HFFc6 (cell line): ENCODE data around the gene PNMA6F. TPM values are rescaled to one million over a fixed set of nuclear protein-coding genes. Genes with fewer than 3 reads are reported as not detected.

Source experiments
- DNase-seq: peaks from one replicate; pipeline ENCODE4 v3.0.0-alpha.2; 2018
- H3K27ac Mint-ChIP-seq: 2 replicates; pipeline ENCODE4 v1.8.0; 2020; ENCODE audit warnings: mild to moderate bottlenecking, mixed read lengths
- H3K27me3 Mint-ChIP-seq: 2 replicates; pipeline ENCODE4 v1.8.0; 2021; ENCODE audit warnings: mild to moderate bottlenecking, moderate library complexity, mixed read lengths; ENCODE audit not compliant: insufficient read depth
- H3K36me3 Mint-ChIP-seq: 2 replicates; pipeline ENCODE4 v1.8.0; 2021; ENCODE audit warnings: low read depth, mixed read lengths
- H3K4me1 Mint-ChIP-seq: 2 replicates; pipeline ENCODE4 v1.8.0; 2020; ENCODE audit warnings: low read depth, mixed read lengths
- H3K4me3 Mint-ChIP-seq: 2 replicates; pipeline ENCODE4 v1.8.0; 2020; ENCODE audit warnings: mild to moderate bottlenecking, moderate library complexity, mixed read lengths
- H3K9me3 Mint-ChIP-seq: 2 replicates; pipeline ENCODE4 v1.8.0; 2020; ENCODE audit warnings: mild to moderate bottlenecking, mixed read lengths
- CTCF ChIP-seq: fragments of 200-600 bp; sonication (generic); IDR thresholded peaks from 2 replicates; pipeline ENCODE4 v1.5.0; 2021; ENCODE audit warnings: antibody characterized with exemption, mild to moderate bottlenecking
- long read RNA-seq: library from polyadenylated mRNA; unstranded; transcript quantifications from one replicate; pipeline ENCODE4 v2.0.0, GENCODE V29; 2019
- total RNA-seq, 6 experiments: library from RNA; stranded (reverse); fragmentation: NEBNext Ultra II Directional; extraction: Animal tissue kit (Norgen Biotek cat#: 25700); gene quantifications; 2 replicates in 1 of 6; 3 replicates in 5 of 6; pipeline ENCODE4 v1.2.3, GENCODE V29; 2021

PNMA6F gene
- total RNA-seq: not detected
- long read RNA-seq: 0 reads

DNA sequence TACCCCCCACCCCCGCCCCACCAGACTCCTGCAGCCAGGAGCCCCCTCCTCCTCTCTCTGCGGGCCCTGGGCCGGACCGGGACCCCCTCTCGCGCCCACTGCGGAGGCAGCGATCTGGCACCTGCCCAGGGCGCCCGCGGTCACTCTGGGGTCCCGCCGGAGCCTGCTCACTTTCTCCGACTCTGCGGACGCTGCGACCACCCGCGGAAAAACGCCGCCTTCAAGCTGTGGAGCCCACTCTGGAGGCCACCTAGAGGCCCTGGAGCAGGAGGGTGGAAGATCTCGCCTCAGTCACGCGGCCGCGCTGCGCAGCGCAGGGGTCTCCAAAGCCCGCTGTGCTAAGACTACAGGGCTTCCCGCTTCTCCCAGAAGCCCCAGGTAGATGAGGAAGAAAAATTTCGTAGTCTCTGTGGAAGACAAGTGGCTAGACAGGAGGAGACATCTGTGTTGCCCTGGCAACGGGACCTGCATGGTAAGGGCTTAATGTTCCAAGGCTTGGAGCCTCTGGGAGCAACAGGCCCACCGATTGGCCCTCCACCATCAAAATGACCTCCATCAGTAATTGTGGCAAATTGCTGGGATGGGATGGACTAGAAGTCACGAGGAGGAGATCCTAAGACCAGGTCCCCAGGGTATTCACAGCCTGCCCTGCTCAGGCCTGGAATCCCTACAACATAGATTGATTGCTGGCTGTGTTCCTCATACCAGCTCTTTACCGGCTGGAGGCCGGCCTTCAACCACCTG lies at the start of gene PNMA6F:
Gene PNMA6F, minus strand, starts transcription at position 387 of the 744 bp plus-strand sequence. CDS start 1,093 bp downstream, outside the sequence.
- Mint-ChIP-seq H3K4me1 (no peaks in the 10 kb centered on the region), H3K27me3 (peaks cover 9% of the 10 kb centered on the region), H3K36me3 (no peaks in the 10 kb centered on the region), H3K9me3 (0 out of 2 replicates have a peak, but pooled peaks cover 3% of the 10 kb centered on the region), H3K4me3 (no peak within 1 kb of the TSS), H3K27ac (no peak within 1 kb of the TSS)
- TF ChIP-seq CTCF: no peak
- DNase-seq: no peak

DNA sequence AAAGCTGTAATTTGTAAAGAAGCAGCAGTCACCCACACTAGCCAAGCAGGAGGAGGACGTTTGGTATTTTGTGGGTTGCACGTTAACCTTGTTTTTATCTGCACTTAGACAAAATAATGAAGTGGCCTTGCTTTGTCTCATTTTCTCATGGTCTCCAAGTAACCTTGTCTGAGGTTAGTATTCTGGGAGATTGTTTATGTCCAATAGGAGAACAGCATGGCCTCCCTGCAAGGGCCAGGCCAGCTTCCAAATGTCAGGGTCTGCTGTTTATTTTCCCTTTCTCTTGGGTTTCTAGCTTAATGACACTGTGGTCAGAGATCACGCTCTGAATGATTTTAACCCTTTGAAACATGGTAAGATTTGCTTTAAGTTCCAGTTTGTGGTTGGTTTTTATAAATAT lies 49.7 kb upstream of the PNMA6F start:
- peaks cover 9% of the 10 kb centered on the region for H3K4me1 Mint-ChIP-seq
- no peak overlapping the region; the same call in 1 of the 2 replicates for H3K27ac Mint-ChIP-seq
- no peak overlapping the region for H3K4me3 Mint-ChIP-seq
- no peaks in the 10 kb centered on the region for H3K9me3 Mint-ChIP-seq
- no peak for DNase-seq
- no peaks in the 10 kb centered on the region for H3K36me3 Mint-ChIP-seq
- TF ChIP-seq CTCF: no peak
- peaks cover 3% of the 10 kb centered on the region; the same call in 1 of the 2 replicates for H3K27me3 Mint-ChIP-seq

- H3K4me1 Mint-ChIP-seq: peaks cover 9% of the 10 kb centered on the region
- no peaks in the 10 kb centered on the region for H3K36me3 Mint-ChIP-seq
- no peaks in the 10 kb centered on the region for H3K9me3 Mint-ChIP-seq
- no peak for DNase-seq
- H3K27ac Mint-ChIP-seq: no peak overlapping the region
- no peak for TF ChIP-seq CTCF
- H3K27me3 Mint-ChIP-seq: peaks cover 3% of the 10 kb centered on the region; the same call in 1 of the 2 replicates
- no peak overlapping the region for H3K4me3 Mint-ChIP-seq
Observed at GRCh38 chrX:153370293-153371055, 48.9 kb upstream of the PNMA6F start.

- H3K9me3 Mint-ChIP-seq: no peaks in the 10 kb centered on the region
- no peak overlapping the region for H3K27ac Mint-ChIP-seq
- no peak for DNase-seq
- H3K27me3 Mint-ChIP-seq: no peaks in the 10 kb centered on the region; the same call in 1 of the 2 replicates
- no peak for TF ChIP-seq CTCF
- H3K4me1 Mint-ChIP-seq: peaks cover 9% of the 10 kb centered on the region
- no peaks in the 10 kb centered on the region for H3K36me3 Mint-ChIP-seq
- H3K4me3 Mint-ChIP-seq: no peak overlapping the region
Observed at GRCh38 chrX:153366878-153367538, 45.4 kb upstream of the PNMA6F start.

DNA sequence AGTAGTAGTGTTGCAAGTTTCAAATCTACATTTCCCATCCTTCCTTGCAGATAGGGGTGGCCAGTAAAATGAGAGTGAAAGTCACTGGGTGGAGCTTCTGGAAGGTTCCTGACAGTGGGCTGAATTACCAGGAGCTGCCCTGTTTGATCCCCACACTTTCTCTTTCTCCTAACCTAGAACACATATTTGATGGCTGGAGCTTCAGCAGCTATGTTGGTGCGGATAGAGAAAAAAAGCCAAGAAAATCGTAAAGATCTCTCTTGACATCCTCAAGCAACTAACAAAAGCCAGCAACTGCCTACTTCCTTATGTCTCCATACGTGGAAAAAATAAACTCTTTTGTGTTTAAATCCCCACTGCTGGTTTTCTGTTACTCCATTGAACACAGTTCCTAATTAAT lies 44.6 kb upstream of the PNMA6F start:
- no peak for TF ChIP-seq CTCF

More for the DNA sequence above, 44.6 kb upstream of the PNMA6F start:
- no peaks in the 10 kb centered on the region for H3K27me3 Mint-ChIP-seq
- no peaks in the 10 kb centered on the region for H3K36me3 Mint-ChIP-seq
- H3K4me1 Mint-ChIP-seq: peaks cover 9% of the 10 kb centered on the region
- no peak overlapping the region for H3K27ac Mint-ChIP-seq
- no peaks in the 10 kb centered on the region for H3K9me3 Mint-ChIP-seq
- DNase-seq: no peak
- no peak overlapping the region for H3K4me3 Mint-ChIP-seq
